HUES64 (cell line): Measurements from ENCODE around the gene SALL1.
A peak's percentile ranks its signal among the peaks of the same experiment; 100 is the strongest.

Source experiments
- H3K27ac ChIP-seq: 2 replicates; pipeline ENCODE4 v1.7.0; 2013; ENCODE audit warnings: low read depth, low read length, inconsistent platforms
- H3K27me3 ChIP-seq: 2 replicates; pipeline ENCODE4 v1.6.1; 2013; ENCODE audit warnings: mild to moderate bottlenecking, low read length; ENCODE audit not compliant: insufficient read depth
- H3K36me3 ChIP-seq: 2 replicates; pipeline ENCODE4 v1.6.1; 2013; ENCODE audit warnings: mild to moderate bottlenecking, low read length; ENCODE audit not compliant: insufficient read depth
- H3K4me1 ChIP-seq: 2 replicates; pipeline ENCODE4 v1.6.1; 2013; ENCODE audit warnings: mild to moderate bottlenecking, low read length, moderate library complexity; ENCODE audit not compliant: insufficient read depth
- H3K4me3 ChIP-seq: 2 replicates; pipeline ENCODE4 v1.5.1; 2013; ENCODE audit warnings: mild to moderate bottlenecking, low read length, moderate library complexity
- H3K9ac ChIP-seq: 2 replicates; pipeline ENCODE4 v1.6.1; 2013; ENCODE audit warnings: mild to moderate bottlenecking, low read depth, low read length
- H3K9me3 ChIP-seq: 2 replicates; pipeline ENCODE4 v1.6.1; 2013; ENCODE audit warnings: low read depth, low read length; ENCODE audit not compliant: insufficient read depth
- WGBS: fragments of 150-250, 120-280 bp; methylation state at CpG from one replicate; pipeline ENCODE4 v1.1.7; 2013; ENCODE audit warnings: missing lambda C conversion rate; 5-methylcytosine and 5-hydroxymethylcytosine counted together

The SALL1 gene

GRCh38 chr16:51124896-51125295, 26.2 kb downstream of the SALL1 start:
- H3K4me1 ChIP-seq, result peaks cover 29% of the 10 kb centered on the region
- H3K27ac ChIP-seq, result no peak overlapping the region
- no peak overlapping the region for H3K9ac ChIP-seq
- no peaks in the 10 kb centered on the region for H3K27me3 ChIP-seq
- H3K9me3 ChIP-seq, result no peaks in the 10 kb centered on the region
- H3K4me3 ChIP-seq, result no peak overlapping the region
- H3K36me3 ChIP-seq, result no peaks in the 10 kb centered on the region
- 90% methylated on average over 3 of the region's 3 CpGs for WGBS

GRCh38 chr16:51121850-51122249, 29.2 kb downstream of the SALL1 start:
- Histone ChIP-seq H3K9me3 (no peaks in the 10 kb centered on the region), H3K9ac (no peak overlapping the region), H3K4me1 (peaks cover 30% of the 10 kb centered on the region), H3K4me3 (no peak overlapping the region), H3K27ac (no peak overlapping the region), H3K27me3 (no peaks in the 10 kb centered on the region), H3K36me3 (no peaks in the 10 kb centered on the region)
- 42% methylated on average over 7 of the region's 7 CpGs for WGBS

- Histone ChIP-seq H3K4me1 (peaks cover 36% of the 10 kb centered on the region), H3K4me3 (no peak overlapping the region), H3K9ac (no peak overlapping the region), H3K9me3 (no peaks in the 10 kb centered on the region), H3K27me3 (no peaks in the 10 kb centered on the region), H3K27ac (no peak overlapping the region), H3K36me3 (no peaks in the 10 kb centered on the region)
- 87% methylated on average over 2 of the region's 3 CpGs for WGBS
Measured at GRCh38 chr16:51120730-51121347, 30.2 kb downstream of the SALL1 start.

DNA sequence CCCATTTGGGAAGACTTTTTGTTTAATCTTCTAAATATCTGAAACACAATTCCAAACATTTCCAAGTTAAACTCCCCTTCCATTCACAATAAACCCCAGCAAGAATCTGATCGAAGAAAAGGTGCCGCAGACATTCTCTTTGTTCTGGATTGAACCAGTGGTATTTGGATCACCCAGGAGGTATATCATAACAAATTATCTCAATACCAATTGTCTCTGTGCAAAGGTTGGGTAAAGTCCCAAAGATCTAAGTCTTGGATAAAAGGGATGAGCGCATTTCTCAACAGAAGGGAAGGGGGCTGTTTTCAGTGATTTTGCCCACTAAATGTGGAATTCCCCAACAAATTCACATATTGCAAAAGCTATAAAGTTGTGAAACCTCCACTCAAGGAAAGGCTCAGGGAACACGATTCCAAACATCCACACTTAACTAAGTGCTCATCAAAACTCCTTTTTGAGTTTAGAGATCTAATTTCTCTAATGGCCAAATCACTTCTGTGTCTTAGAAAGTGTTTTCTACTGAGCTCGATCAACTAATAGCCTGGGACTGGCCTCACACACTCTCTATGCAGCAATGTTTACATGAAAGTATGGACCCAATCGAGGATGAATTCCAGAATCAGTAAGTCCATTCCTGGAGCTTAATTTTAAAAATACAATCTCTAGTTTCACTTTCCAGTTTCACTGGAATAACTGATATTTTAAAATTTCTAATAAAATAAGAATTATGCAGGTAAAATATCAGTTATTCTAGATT, 30.9 kb downstream of the SALL1 start:
- no peaks in the 10 kb centered on the region for H3K36me3 ChIP-seq
- peaks cover 38% of the 10 kb centered on the region for H3K4me1 ChIP-seq
- WGBS, result 92% methylated on average over 6 of the region's 6 CpGs
- H3K9me3 ChIP-seq, result no peaks in the 10 kb centered on the region
- H3K4me3 ChIP-seq, result no peak overlapping the region
- H3K27ac ChIP-seq, result no peak overlapping the region
- H3K9ac ChIP-seq, result no peak overlapping the region
- H3K27me3 ChIP-seq, result peaks cover 6% of the 10 kb centered on the region; the same call in 1 of the 2 replicates

DNA sequence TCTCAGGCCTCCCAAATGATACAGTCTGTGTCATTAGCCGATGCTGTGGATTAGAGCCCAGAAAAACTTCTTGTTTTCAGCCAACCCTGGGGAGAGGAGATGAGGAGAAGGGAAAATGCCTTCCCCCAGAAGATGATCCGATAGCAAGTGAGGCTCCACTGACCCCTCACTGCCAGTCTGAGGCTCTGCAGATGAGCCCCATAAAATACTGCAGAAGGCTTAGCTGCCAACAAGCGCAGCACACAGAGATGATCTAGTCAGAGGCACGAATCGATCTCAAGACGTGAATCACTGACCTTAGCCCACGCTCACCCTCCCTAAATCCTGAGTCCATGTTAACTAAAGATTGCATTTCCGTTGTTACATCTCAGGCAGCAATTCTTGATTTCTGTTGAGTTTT, 31.5 kb downstream of the SALL1 start:
- H3K36me3 ChIP-seq, result no peaks in the 10 kb centered on the region
- peaks cover 11% of the 10 kb centered on the region; the same call in 1 of the 2 replicates for H3K27me3 ChIP-seq
- H3K9ac ChIP-seq, result no peak overlapping the region
- H3K4me3 ChIP-seq, result no peak overlapping the region
- no peaks in the 10 kb centered on the region for H3K9me3 ChIP-seq
- WGBS, result 82% methylated on average over 8 of the region's 8 CpGs
- peaks cover 42% of the 10 kb centered on the region for H3K4me1 ChIP-seq
- H3K27ac ChIP-seq, result no peak overlapping the region

DNA sequence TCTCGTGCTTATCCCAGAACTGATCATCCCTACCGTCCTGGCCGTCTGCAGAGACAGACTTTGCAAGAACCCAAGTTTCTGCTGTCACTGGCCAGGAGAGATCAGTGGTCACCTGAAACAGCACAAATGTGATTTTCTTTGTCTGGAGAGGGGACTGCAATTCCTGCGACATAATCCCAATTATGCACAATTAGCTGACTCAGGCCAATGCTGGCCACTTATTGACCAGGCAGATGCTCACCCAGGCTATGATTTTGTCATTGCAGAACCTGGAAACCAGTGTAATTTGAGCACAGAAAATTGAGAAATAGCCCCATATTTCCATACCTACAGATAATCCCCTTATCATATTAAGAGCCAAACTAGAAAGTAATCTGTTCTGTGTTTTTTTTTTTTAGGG, 34.7 kb downstream of the SALL1 start:
- no peak overlapping the region for H3K9ac ChIP-seq
- WGBS, result 66% methylated on average over 4 of the region's 4 CpGs
- no peaks in the 10 kb centered on the region for H3K9me3 ChIP-seq
- H3K4me3 ChIP-seq, result no peak overlapping the region
- no peak overlapping the region for H3K27ac ChIP-seq
- peaks cover 54% of the 10 kb centered on the region for H3K4me1 ChIP-seq
- peaks cover 43% of the 10 kb centered on the region for H3K27me3 ChIP-seq
- H3K36me3 ChIP-seq, result no peaks in the 10 kb centered on the region

GRCh38 chr16:51114382-51114781, 36.7 kb downstream of the SALL1 start:
- H3K36me3 ChIP-seq, result no peaks in the 10 kb centered on the region
- no peak overlapping the region for H3K27ac ChIP-seq
- peak overlapping the region; percentile 20; the same call in 1 of the 2 replicates for H3K4me3 ChIP-seq
- H3K27me3 ChIP-seq, result peaks cover 44% of the 10 kb centered on the region
- H3K4me1 ChIP-seq, result peaks cover 44% of the 10 kb centered on the region
- H3K9me3 ChIP-seq, result 0 out of 2 replicates have a peak, but pooled peaks cover under 1% of the 10 kb centered on the region
- WGBS, result 42% methylated on average over 9 of the region's 9 CpGs
- no peak overlapping the region for H3K9ac ChIP-seq

GRCh38 chr16:51113236-51114125, 37.6 kb downstream of the SALL1 start:
- H3K9me3 ChIP-seq, result peaks cover 5% of the 10 kb centered on the region; the same call in 1 of the 2 replicates
- H3K9ac ChIP-seq, result no peak overlapping the region
- WGBS, result 6% methylated on average over 46 of the region's 50 CpGs
- peaks cover 41% of the 10 kb centered on the region for H3K4me1 ChIP-seq
- peaks cover 44% of the 10 kb centered on the region for H3K27me3 ChIP-seq
- no peak overlapping the region for H3K27ac ChIP-seq
- H3K4me3 ChIP-seq, result peak overlapping the region; percentile 51
- H3K36me3 ChIP-seq, result no peaks in the 10 kb centered on the region

- Histone ChIP-seq H3K27ac (no peak overlapping the region), H3K27me3 (peaks cover 44% of the 10 kb centered on the region), H3K9ac (no peak overlapping the region), H3K36me3 (no peaks in the 10 kb centered on the region), H3K9me3 (peaks cover 5% of the 10 kb centered on the region; the same call in 1 of the 2 replicates), H3K4me3 (no peak overlapping the region), H3K4me1 (peaks cover 41% of the 10 kb centered on the region)
- 51% methylated on average over 1 of the region's 3 CpGs for WGBS
Measured at GRCh38 chr16:51112323-51112722, 38.7 kb downstream of the SALL1 start.

- peaks cover 41% of the 10 kb centered on the region for H3K4me1 ChIP-seq
- H3K27me3 ChIP-seq, result peaks cover 44% of the 10 kb centered on the region
- WGBS, result 42% methylated on average over 5 of the region's 6 CpGs
- no peak overlapping the region for H3K4me3 ChIP-seq
- no peak overlapping the region for H3K27ac ChIP-seq
- no peak overlapping the region for H3K9ac ChIP-seq
- peaks cover 5% of the 10 kb centered on the region; the same call in 1 of the 2 replicates for H3K9me3 ChIP-seq
- H3K36me3 ChIP-seq, result no peaks in the 10 kb centered on the region
Measured at GRCh38 chr16:51111759-51112158, 39.3 kb downstream of the SALL1 start.

DNA sequence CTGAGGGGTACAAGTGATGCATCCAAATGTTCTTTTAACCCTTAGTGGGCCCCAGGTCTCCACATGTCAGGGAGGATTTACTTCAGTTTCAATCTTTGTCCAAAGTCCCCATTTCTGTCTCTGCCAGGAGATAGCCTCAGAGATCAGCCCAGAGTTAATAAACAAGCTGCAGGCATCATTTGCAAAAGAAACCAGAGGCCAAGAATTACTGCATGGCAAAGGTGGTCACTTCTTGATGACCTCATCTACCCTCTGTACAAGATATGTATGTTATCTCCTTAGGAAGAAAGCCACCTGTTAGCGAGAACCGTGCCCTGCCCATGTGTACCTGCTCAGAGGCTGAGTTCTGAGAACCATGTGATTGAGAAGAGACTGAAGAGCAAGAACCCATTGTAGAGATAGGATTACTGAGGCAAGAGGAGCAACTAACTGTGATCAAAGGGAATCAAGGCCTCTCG, 40.3 kb downstream of the SALL1 start:
- Histone ChIP-seq H3K4me3 (no peak overlapping the region), H3K4me1 (peaks cover 34% of the 10 kb centered on the region), H3K27me3 (peaks cover 44% of the 10 kb centered on the region), H3K36me3 (no peaks in the 10 kb centered on the region), H3K9me3 (peaks cover 5% of the 10 kb centered on the region; the same call in 1 of the 2 replicates), H3K9ac (no peak overlapping the region), H3K27ac (no peak overlapping the region)
- WGBS, result 93% methylated on average over 3 of the region's 3 CpGs
